ENCODE data around the gene CUL4A. TPM values are rescaled to one million over a fixed set of nuclear protein-coding genes. Genes with fewer than 3 reads are reported as not detected.

The CUL4A gene
- total RNA-seq, 1 donor from 2014 or later = 83.8 TPM

GRCh38 chr13:113169277-113170272, 39.8 kb upstream of the CUL4A start:
- H3K27me3 Mint-ChIP-seq (ENCODE audit: low read depth) = no peaks in the 10 kb centered on the region
- H3K4me3 Mint-ChIP-seq (ENCODE audit: low read depth) = no peak overlapping the region
- DNase-seq (ENCODE audit: low spot score) = no peak
- H3K4me1 Mint-ChIP-seq (ENCODE audit: low read depth) = peaks cover 3% of the 10 kb centered on the region
- peaks cover 41% of the 10 kb centered on the region for H3K36me3 Mint-ChIP-seq (ENCODE audit: low read depth)
- no peaks in the 10 kb centered on the region for H3K9me3 Mint-ChIP-seq
- H3K27ac Mint-ChIP-seq = no peak overlapping the region
- intact Hi-C loops (cut with micrococcal nuclease) = no loop called here

- peaks cover 49% of the 10 kb centered on the region for H3K36me3 Mint-ChIP-seq (ENCODE audit: low read depth)
- H3K4me3 Mint-ChIP-seq (ENCODE audit: low read depth) = no peak overlapping the region
These were observed 38.9 kb upstream of the CUL4A start for GRCh38 chr13:113170511-113170910.

GRCh38 chr13:113171250-113172125, 37.9 kb upstream of the CUL4A start:
- no peak overlapping the region for H3K27ac Mint-ChIP-seq
- no peaks in the 10 kb centered on the region for H3K9me3 Mint-ChIP-seq
- H3K36me3 Mint-ChIP-seq (ENCODE audit: low read depth) = peaks cover 59% of the 10 kb centered on the region
- DNase-seq (ENCODE audit: low spot score) = no peak
- no peaks in the 10 kb centered on the region for H3K27me3 Mint-ChIP-seq (ENCODE audit: low read depth)
- intact Hi-C loops (cut with micrococcal nuclease) = no loop called here
- H3K4me3 Mint-ChIP-seq (ENCODE audit: low read depth) = no peak overlapping the region
- peaks cover 9% of the 10 kb centered on the region for H3K4me1 Mint-ChIP-seq (ENCODE audit: low read depth)

More at GRCh38 chr13:113170511-113170910, 38.9 kb upstream of the CUL4A start:
- Mint-ChIP-seq H3K9me3 (no peaks in the 10 kb centered on the region), H3K27me3 (ENCODE audit: low read depth) (no peaks in the 10 kb centered on the region), H3K27ac (no peak overlapping the region), H3K4me1 (ENCODE audit: low read depth) (peaks cover 3% of the 10 kb centered on the region)
- no peak for DNase-seq (ENCODE audit: low spot score)
- intact Hi-C loops (cut with micrococcal nuclease) = no loop called here

GRCh38 chr13:113172419-113172926, 36.9 kb upstream of the CUL4A start:
- peaks cover 55% of the 10 kb centered on the region for H3K36me3 Mint-ChIP-seq (ENCODE audit: low read depth)
- no peak overlapping the region for H3K27ac Mint-ChIP-seq
- intact Hi-C loops (cut with micrococcal nuclease) = no loop called here
- H3K4me3 Mint-ChIP-seq (ENCODE audit: low read depth) = no peak overlapping the region
- no peaks in the 10 kb centered on the region for H3K27me3 Mint-ChIP-seq (ENCODE audit: low read depth)
- H3K9me3 Mint-ChIP-seq = no peaks in the 10 kb centered on the region
- no peak for DNase-seq (ENCODE audit: low spot score)
- H3K4me1 Mint-ChIP-seq (ENCODE audit: low read depth) = peaks cover 9% of the 10 kb centered on the region

- peaks cover 64% of the 10 kb centered on the region for H3K36me3 Mint-ChIP-seq (ENCODE audit: low read depth)
- no peaks in the 10 kb centered on the region for H3K27me3 Mint-ChIP-seq (ENCODE audit: low read depth)
- intact Hi-C loops (cut with micrococcal nuclease) = no loop called here
- no peaks in the 10 kb centered on the region for H3K9me3 Mint-ChIP-seq
- peaks cover 8% of the 10 kb centered on the region for H3K4me1 Mint-ChIP-seq (ENCODE audit: low read depth)
- H3K4me3 Mint-ChIP-seq (ENCODE audit: low read depth) = peak overlapping the region; percentile 15
- peak overlapping the region; percentile 76 for H3K27ac Mint-ChIP-seq
- DNase-seq (ENCODE audit: low spot score) = no peak
These were observed 33.1 kb upstream of the CUL4A start for GRCh38 chr13:113176280-113176679.

- Mint-ChIP-seq H3K4me3 (ENCODE audit: low read depth) (no peak overlapping the region), H3K27ac (no peak overlapping the region), H3K36me3 (ENCODE audit: low read depth) (peaks cover 63% of the 10 kb centered on the region), H3K27me3 (ENCODE audit: low read depth) (no peaks in the 10 kb centered on the region), H3K4me1 (ENCODE audit: low read depth) (peaks cover 8% of the 10 kb centered on the region), H3K9me3 (no peaks in the 10 kb centered on the region)
- intact Hi-C loops (cut with micrococcal nuclease) = no loop called here
- no peak for DNase-seq (ENCODE audit: low spot score)
These were observed 32.6 kb upstream of the CUL4A start for GRCh38 chr13:113176822-113177221.

- Mint-ChIP-seq H3K9me3 (no peaks in the 10 kb centered on the region), H3K27me3 (ENCODE audit: low read depth) (no peaks in the 10 kb centered on the region), H3K27ac (no peak overlapping the region), H3K4me1 (ENCODE audit: low read depth) (peaks cover 8% of the 10 kb centered on the region), H3K36me3 (ENCODE audit: low read depth) (peaks cover 71% of the 10 kb centered on the region), H3K4me3 (ENCODE audit: low read depth) (no peak overlapping the region)
- DNase-seq (ENCODE audit: low spot score) = no peak
- intact Hi-C loops (cut with micrococcal nuclease) = no loop called here
These were observed 31.1 kb upstream of the CUL4A start for GRCh38 chr13:113178070-113178895.

GRCh38 chr13:113178896-113179167, 30.6 kb upstream of the CUL4A start:
- Mint-ChIP-seq H3K27me3 (ENCODE audit: low read depth) (no peaks in the 10 kb centered on the region), H3K4me3 (ENCODE audit: low read depth) (no peak overlapping the region), H3K27ac (no peak overlapping the region), H3K9me3 (no peaks in the 10 kb centered on the region), H3K36me3 (ENCODE audit: low read depth) (peaks cover 77% of the 10 kb centered on the region), H3K4me1 (ENCODE audit: low read depth) (peaks cover 8% of the 10 kb centered on the region)
- no peak for DNase-seq (ENCODE audit: low spot score)
- intact Hi-C loops (cut with micrococcal nuclease) = no loop called here

- Mint-ChIP-seq H3K27ac (no peak overlapping the region), H3K4me1 (ENCODE audit: low read depth) (peaks cover 8% of the 10 kb centered on the region), H3K9me3 (no peaks in the 10 kb centered on the region), H3K36me3 (ENCODE audit: low read depth) (peaks cover 74% of the 10 kb centered on the region), H3K27me3 (ENCODE audit: low read depth) (no peaks in the 10 kb centered on the region), H3K4me3 (ENCODE audit: low read depth) (no peak overlapping the region)
- no peak for DNase-seq (ENCODE audit: low spot score)
- intact Hi-C loops (cut with micrococcal nuclease) = no loop called here
These were observed 29.8 kb upstream of the CUL4A start for GRCh38 chr13:113179374-113180230.

- Mint-ChIP-seq H3K27me3 (ENCODE audit: low read depth) (no peaks in the 10 kb centered on the region), H3K9me3 (no peaks in the 10 kb centered on the region), H3K4me3 (ENCODE audit: low read depth) (no peak overlapping the region), H3K36me3 (ENCODE audit: low read depth) (peaks cover 69% of the 10 kb centered on the region), H3K27ac (no peak overlapping the region), H3K4me1 (ENCODE audit: low read depth) (peaks cover 15% of the 10 kb centered on the region)
- no peak for DNase-seq (ENCODE audit: low spot score)
- intact Hi-C loops (cut with micrococcal nuclease) = no loop called here
These were observed 27.4 kb upstream of the CUL4A start for GRCh38 chr13:113182046-113182445.

GRCh38 chr13:113183450-113184129, 25.8 kb upstream of the CUL4A start:
- DNase-seq (ENCODE audit: low spot score) = no peak
- H3K9me3 Mint-ChIP-seq = no peaks in the 10 kb centered on the region
- H3K27me3 Mint-ChIP-seq (ENCODE audit: low read depth) = no peaks in the 10 kb centered on the region
- H3K4me3 Mint-ChIP-seq (ENCODE audit: low read depth) = no peak overlapping the region
- H3K27ac Mint-ChIP-seq = no peak overlapping the region
- intact Hi-C loops (cut with micrococcal nuclease) = no loop called here
- peaks cover 74% of the 10 kb centered on the region for H3K36me3 Mint-ChIP-seq (ENCODE audit: low read depth)
- H3K4me1 Mint-ChIP-seq (ENCODE audit: low read depth) = peaks cover 22% of the 10 kb centered on the region

All from activated T-helper 2 cell treated with anti-CD3 and anti-CD28 coated beads, Interferon-gamma antibody, Interleukin-2, Interleukin-4, amounts not matched to agents 10 μg/mL and 5 μg/mL and 100 μg/mL, durations not matched to agents 14 hours and 24 hours and 36 hours (primary cell).